HG02973 (cell line): ENCODE results near the gene PRSS27.
A peak's percentile ranks its signal among the peaks of the same experiment; 100 is the strongest.

Experiments used
- ATAC-seq: cut with Tn5 transposase; IDR thresholded peaks from one replicate; pipeline ENCODE4 v1.9.1; 2021; ENCODE audit warnings: moderate library complexity; ENCODE audit not compliant: unreplicated experiment

PRSS27 gene

GRCh38 chr16:2720064-2720457 is at the start of gene PRSS27:
Gene PRSS27 (minus strand): TSS chr16:2720224. CDS start chr16:2720160, 64 bp downstream.
- ATAC-seq, result no peak

- no peak for ATAC-seq
These were observed 49.6 kb upstream of the PRSS27 start for GRCh38 chr16:2769675-2770056.

DNA sequence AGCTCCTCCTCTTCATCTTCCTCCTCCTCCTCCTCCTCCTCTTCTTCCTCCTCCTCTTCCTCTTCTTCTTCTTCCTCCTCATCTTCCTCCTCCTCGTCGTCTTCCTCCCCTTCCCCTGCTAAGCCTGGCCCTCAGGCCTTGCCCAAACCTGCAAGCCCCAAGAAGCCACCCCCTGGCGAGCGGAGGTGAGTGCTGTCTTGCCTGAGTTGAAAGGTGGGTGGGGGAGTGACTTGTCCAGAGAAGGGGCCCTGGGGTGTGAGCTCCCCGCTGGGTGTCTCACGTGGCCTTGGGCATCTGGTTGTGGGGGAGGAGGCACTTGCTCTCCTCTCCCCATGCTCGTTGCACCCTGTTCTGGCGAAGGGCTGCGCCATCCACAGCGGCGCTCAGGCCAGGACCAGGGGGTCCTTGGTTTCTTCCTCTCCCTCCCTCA is 49.1 kb upstream of the PRSS27 start:
- ATAC-seq, result no peak

DNA sequence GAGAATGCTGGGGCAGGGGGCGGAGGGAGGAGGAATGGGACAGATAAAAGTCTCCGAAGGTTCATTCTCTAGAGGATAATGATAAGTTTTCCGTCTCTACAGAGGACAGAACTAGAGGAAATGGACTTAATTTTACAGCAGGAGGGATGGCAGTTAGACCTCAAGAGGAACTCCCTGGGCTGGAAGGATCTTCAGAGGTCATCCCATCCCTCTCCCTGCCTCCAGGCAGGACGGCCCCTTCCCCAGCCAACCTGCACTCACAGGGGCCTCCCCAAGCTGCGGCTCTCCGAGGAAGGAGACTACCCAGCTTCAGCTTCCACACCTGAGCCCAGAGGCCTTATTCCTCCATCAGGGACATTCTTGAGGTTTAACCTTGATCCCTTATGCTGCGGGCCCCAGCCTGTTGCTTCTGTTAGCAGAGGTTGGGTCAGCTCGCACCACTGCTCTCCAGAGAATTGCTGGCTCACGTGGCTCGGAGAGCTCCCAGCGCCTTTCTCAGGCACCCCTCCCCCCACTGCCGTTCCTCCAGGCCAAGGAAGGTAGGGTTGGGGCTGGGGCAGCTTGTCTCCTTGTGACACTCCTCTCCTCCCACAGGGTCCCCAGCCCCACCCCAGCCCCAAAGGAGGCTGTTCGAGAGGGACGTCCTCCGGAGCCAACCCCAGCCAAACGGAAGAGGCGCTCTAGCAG is 48.5 kb upstream of the PRSS27 start:
- no peak for ATAC-seq

DNA sequence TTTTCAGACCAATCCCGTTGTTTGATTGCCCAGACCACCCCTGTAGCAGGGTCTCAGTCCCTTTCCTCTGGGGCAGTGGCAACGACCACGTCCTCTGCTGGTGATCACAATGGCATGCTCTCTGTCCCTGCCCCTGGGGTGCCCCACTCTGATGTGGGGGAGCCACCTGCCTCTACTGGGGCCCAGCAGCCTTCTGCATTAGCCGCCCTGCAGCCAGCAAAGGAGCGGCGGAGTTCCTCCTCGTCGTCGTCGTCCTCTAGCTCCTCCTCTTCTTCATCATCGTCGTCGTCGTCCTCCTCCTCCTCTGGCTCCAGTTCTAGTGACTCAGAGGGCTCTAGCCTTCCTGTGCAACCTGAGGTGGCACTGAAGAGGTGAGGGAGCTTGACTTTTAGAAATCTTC is 47.9 kb upstream of the PRSS27 start:
- no peak for ATAC-seq

GRCh38 chr16:2767140-2767731 is 47.2 kb upstream of the PRSS27 start:
- ATAC-seq, result no peak

DNA sequence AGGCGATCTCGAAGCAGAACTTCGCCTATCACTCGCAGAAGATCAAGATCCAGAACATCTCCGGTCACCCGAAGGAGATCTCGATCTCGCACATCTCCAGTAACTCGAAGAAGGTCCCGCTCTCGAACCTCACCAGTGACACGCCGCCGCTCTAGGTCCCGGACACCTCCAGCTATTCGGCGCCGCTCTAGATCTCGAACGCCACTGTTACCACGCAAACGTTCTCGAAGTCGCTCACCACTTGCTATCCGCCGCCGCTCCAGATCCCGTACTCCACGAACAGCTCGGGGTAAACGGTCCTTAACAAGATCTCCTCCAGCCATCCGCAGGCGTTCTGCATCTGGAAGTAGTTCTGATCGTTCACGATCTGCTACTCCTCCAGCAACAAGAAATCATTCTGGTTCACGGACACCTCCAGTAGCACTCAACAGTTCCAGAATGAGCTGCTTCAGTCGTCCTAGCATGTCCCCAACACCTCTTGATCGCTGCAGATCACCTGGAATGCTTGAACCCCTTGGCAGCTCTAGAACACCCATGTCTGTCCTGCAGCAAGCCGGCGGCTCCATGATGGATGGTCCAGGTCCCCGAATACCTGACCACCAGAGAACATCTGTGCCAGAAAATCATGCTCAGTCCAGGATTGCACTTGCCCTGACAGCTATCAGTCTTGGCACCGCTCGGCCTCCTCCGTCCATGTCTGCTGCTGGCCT is 46.6 kb upstream of the PRSS27 start:
- no peak for ATAC-seq

DNA sequence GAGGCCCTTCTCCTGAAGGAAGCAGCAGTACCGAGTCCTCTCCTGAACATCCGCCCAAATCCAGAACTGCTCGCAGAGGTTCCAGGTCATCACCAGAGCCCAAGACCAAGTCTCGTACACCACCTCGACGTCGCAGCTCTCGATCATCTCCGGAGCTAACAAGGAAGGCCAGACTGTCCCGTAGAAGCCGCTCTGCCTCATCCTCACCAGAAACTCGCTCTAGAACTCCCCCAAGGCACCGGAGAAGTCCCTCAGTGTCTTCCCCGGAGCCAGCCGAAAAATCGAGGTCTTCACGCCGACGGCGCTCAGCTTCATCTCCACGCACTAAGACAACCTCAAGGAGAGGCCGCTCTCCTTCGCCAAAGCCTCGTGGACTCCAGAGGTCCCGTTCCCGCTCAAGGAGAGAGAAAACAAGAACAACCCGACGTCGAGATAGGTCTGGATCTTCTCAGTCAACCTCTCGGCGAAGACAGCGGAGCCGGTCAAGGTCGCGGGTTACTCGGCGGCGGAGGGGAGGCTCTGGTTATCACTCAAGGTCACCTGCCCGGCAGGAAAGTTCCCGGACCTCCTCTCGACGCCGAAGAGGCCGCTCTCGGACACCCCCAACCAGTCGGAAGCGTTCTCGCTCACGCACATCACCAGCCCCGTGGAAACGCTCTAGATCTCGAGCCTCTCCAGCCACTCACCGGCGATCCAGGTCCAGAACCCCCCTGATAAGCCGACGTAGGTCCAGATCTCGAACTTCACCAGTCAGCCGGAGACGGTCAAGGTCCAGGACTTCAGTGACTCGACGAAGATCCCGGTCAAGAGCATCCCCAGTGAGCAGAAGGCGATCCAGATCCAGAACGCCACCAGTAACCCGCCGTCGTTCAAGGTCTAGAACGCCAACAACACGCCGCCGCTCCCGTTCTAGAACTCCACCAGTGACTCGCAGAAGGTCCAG is 45.7 kb upstream of the PRSS27 start:
- no peak for ATAC-seq

DNA sequence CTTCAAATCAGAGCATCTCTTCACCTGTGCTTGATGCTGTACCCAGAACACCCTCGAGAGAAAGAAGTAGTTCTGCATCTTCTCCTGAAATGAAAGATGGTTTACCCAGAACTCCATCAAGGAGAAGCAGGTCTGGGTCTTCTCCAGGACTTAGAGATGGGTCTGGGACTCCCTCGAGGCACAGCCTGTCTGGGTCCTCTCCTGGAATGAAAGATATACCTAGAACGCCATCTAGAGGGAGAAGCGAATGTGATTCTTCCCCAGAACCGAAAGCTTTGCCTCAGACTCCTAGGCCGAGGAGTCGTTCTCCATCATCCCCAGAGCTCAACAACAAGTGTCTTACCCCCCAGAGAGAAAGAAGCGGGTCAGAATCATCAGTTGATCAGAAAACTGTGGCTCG is 44.7 kb upstream of the PRSS27 start:
- no peak for ATAC-seq

DNA sequence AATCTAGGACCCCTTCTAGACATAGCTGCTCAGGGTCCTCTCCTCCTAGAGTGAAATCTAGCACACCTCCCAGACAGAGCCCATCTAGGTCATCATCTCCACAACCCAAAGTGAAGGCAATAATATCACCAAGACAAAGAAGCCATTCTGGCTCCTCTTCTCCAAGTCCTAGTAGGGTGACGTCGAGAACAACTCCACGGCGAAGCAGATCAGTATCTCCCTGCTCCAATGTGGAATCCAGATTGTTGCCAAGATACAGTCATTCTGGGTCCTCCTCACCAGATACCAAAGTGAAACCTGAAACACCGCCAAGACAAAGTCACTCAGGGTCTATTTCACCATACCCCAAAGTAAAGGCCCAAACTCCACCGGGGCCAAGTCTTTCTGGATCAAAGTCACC is 43.1 kb upstream of the PRSS27 start:
- no peak for ATAC-seq

GRCh38 chr16:2762711-2763110 is 42.7 kb upstream of the PRSS27 start:
- no peak for ATAC-seq

GRCh38 chr16:2761886-2762583 is 42.0 kb upstream of the PRSS27 start:
- no peak for ATAC-seq

- no peak for ATAC-seq
These were observed 41.4 kb upstream of the PRSS27 start for GRCh38 chr16:2761472-2761871.

GRCh38 chr16:2757344-2757743 is 37.3 kb upstream of the PRSS27 start:
- ATAC-seq, result no peak

- no peak for ATAC-seq
These were observed 36.4 kb upstream of the PRSS27 start for GRCh38 chr16:2756288-2757015.

DNA sequence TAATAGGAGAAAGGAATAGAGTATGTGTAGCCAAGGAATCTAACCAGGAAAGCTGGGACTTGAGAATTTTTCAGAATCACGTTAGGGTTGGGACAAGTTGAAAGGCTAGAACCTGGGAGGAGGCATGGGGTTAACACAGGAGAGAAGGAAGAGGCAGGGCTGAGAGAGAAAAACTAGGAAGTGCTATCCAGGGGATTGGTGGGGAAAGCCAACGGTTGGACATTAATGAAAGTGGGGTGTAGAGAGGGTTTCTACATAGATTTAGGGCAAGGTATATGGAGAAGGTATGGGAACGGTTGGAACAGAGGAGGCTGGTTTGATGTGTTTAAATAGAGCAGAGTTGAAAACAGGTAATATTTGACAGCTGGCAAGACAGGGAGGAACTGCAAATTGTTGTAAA is 35.1 kb upstream of the PRSS27 start:
- no peak for ATAC-seq

GRCh38 chr16:2753733-2754020 is 33.7 kb upstream of the PRSS27 start:
- no peak for ATAC-seq

DNA sequence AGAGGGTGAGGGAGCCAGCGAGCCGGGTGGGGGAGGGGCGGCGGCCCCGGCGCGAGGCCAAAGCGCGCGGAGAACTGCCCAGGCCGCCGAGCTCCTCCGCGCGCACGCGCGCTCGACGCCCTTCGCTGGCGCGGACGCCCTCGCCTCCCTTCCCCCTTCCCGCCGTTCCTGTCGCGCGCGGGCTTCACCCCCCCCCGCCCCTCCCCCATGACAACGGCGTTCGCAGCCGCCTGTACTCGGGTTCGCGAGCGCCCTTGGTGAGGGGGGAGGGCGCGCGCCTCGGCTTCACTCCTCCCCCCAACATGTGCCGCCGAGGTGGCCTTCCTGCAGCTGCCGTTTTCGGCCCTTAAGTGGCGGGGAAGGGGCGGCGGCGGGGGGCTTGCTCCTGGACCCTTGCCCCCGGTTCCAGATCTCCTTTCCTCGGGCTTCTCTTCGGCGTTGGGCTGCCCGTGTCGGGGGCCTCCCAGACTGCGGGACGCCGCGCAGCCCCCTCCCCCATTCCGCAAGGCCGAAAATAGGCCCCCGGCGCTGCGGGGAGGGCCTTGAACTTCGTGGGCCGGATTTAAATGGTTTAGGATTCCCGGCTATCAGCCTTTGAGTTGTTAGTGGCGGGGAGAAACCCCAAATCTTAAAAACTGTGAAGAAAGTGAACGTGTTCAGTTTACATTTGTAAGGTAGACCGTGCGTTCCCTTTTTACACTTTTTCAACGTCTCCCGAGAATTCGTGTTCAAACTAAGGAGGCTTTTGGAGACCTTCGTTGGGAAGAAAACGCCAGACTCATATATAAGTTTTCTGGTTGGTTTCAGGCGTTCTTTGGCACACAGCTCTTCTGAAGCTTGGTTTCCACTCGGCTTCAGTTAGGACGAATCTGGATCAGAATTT is 33.1 kb upstream of the PRSS27 start:
- peak; percentile 30 for ATAC-seq
